A673 (cell line): Measurements from ENCODE around the gene GABPA. TPM values are rescaled to one million over a fixed set of nuclear protein-coding genes. Genes with fewer than 3 reads are reported as not detected.

Experiments used
- BruUV-seq: library from RNA; stranded (reverse); fragments of 400-500 nt; replicated peaks from 2 replicates; lab custom pipeline; 2021; lab: Mats Ljungman, UMichigan
- CTCF ChIA-PET: fragments of 300-600 bp; sonication (Branson Sonifier 250); formaldehyde crosslinking; loops from one replicate; lab custom pipeline; 2022; ENCODE audit warnings: antibody characterized with exemption; lab: Charles Lee
- POLR2A ChIA-PET: fragments of 300-600 bp; sonication (Branson Sonifier 250); formaldehyde crosslinking; loops from one replicate; lab custom pipeline; 2022; ENCODE audit warnings: antibody characterized with exemption; ENCODE audit not compliant: low non-redundant PET; lab: Charles Lee
- DNase-seq: peaks from one replicate; pipeline ENCODE4 v3.0.0-alpha.2; 2015; ENCODE audit warnings: low spot score
- H3K27ac ChIP-seq: fragments of 200-600 bp; sonication (generic); 2 replicates; pipeline ENCODE4 v1.5.1; 2016; ENCODE audit warnings: mixed run types, low read depth, mild to moderate bottlenecking, mixed read lengths, antibody characterized with exemption, low read length; ENCODE audit not compliant: poor library complexity, severe bottlenecking
- H3K27me3 ChIP-seq: fragments of 200-600 bp; sonication (generic); replicated peaks from 2 replicates; pipeline ENCODE4 v1.6.1; 2017; ENCODE audit warnings: mixed run types, low read depth, mild to moderate bottlenecking, mixed read lengths, antibody characterized with exemption, low read length; ENCODE audit not compliant: insufficient read depth, poor library complexity
- H3K36me3 ChIP-seq: fragments of 200-600 bp; sonication (generic); 2 replicates; pipeline ENCODE4 v1.6.1; 2016; ENCODE audit warnings: mixed run types, mild to moderate bottlenecking, mixed read lengths, antibody characterized with exemption, low read length; ENCODE audit not compliant: insufficient read depth, poor library complexity, severe bottlenecking
- H3K4me1 ChIP-seq: fragments of 200-600 bp; sonication (generic); 2 replicates; pipeline ENCODE4 v1.6.1; 2017; ENCODE audit warnings: mixed run types, mild to moderate bottlenecking, mixed read lengths, antibody characterized with exemption, low read length; ENCODE audit not compliant: insufficient read depth, poor library complexity, severe bottlenecking
- H3K4me3 ChIP-seq: fragments of 200-600 bp; sonication (generic); 2 replicates; pipeline ENCODE4 v1.5.1; 2016; ENCODE audit warnings: low read depth, mixed run types, mild to moderate bottlenecking, mixed read lengths, low read length; ENCODE audit not compliant: poor library complexity, severe bottlenecking
- H3K9me3 ChIP-seq: fragments of 200-600 bp; sonication (generic); 2 replicates; pipeline ENCODE4 v1.6.1; 2016; ENCODE audit warnings: mixed run types, low read depth, mild to moderate bottlenecking, mixed read lengths, antibody characterized with exemption, low read length; ENCODE audit not compliant: poor library complexity, severe bottlenecking
- CTCF ChIP-seq: fragments of 300-800, 200-600 bp; sonication (generic); conservative IDR thresholded peaks from 2 replicates; pipeline ENCODE4 v1.5.1; 2017; ENCODE audit warnings: low read depth, mild to moderate bottlenecking, antibody characterized with exemption, low read length, moderate library complexity, mixed read lengths
- EZH2 ChIP-seq: fragments of 200-600 bp; sonication (generic); IDR thresholded peaks from 2 replicates; pipeline ENCODE4 v1.6.1; 2017; ENCODE audit warnings: borderline replicate concordance, low read depth, mild to moderate bottlenecking, mixed read lengths, antibody characterized with exemption, low read length; ENCODE audit not compliant: poor library complexity, severe bottlenecking
- intact Hi-C: fragments of 100-400 bp; cut with micrococcal nuclease; formaldehyde crosslinking; loops from one replicate; pipeline ENCODE4 v1.10.0; 2022; ENCODE audit not compliant: unreplicated experiment
- total RNA-seq: library from RNA; stranded (reverse); gene quantifications from 2 replicates; pipeline ENCODE4 v1.2.3, GENCODE V29; 2021

Gene GABPA
- total RNA-seq, 1 experiment from 2014 or later: 26.2 TPM

GRCh38 chr21:25722631-25723030 lies 12.1 kb upstream of the GABPA start:
- TF ChIP-seq EZH2: no peak
- ChIA-PET POLR2A (no interaction called here), CTCF (no interaction called here)
- no peak for DNase-seq
- H3K27ac ChIP-seq: no peak overlapping the region
- BruUV-seq: no TSS peak
- H3K9me3 ChIP-seq: no peaks in the 10 kb centered on the region
- H3K4me1 ChIP-seq: no peaks in the 10 kb centered on the region
- intact Hi-C loops: no loop called here
- peaks cover 45% of the 10 kb centered on the region for H3K36me3 ChIP-seq
- no peak overlapping the region for H3K4me3 ChIP-seq
- H3K27me3 ChIP-seq: no peaks in the 10 kb centered on the region

- TF ChIP-seq CTCF: no peak
- no peak for TF ChIP-seq EZH2
- H3K4me3 ChIP-seq: no peak overlapping the region
- no peak for DNase-seq
- H3K27ac ChIP-seq: no peak overlapping the region
- H3K9me3 ChIP-seq: no peaks in the 10 kb centered on the region
- no peaks in the 10 kb centered on the region for H3K27me3 ChIP-seq
- CTCF ChIA-PET: no interaction called here
- peaks cover 30% of the 10 kb centered on the region for H3K36me3 ChIP-seq
- POLR2A ChIA-PET: no interaction called here
- peaks cover 13% of the 10 kb centered on the region for H3K4me1 ChIP-seq
- BruUV-seq: no TSS peak
- intact Hi-C loops: loop anchor here (10.0 kb wide), 1 partner anchor 133 kb away; no protein-coding TSS in a partner anchor
Observed at GRCh38 chr21:25732091-25732760, 2.5 kb upstream of the GABPA start.

- POLR2A ChIA-PET: no interaction called here
- peaks cover 16% of the 10 kb centered on the region for H3K4me1 ChIP-seq
- H3K27me3 ChIP-seq: no peaks in the 10 kb centered on the region
- peak overlapping the region; percentile 99 for H3K27ac ChIP-seq
- CTCF ChIA-PET: interaction anchor here (1.0 kb wide), 1 partner anchor 127 kb away, joined by 3 read pairs; no protein-coding TSS in a partner anchor
- intact Hi-C loops: loop anchor here (10.0 kb wide), 1 partner anchor 131 kb away; no protein-coding TSS in a partner anchor
- DNase-seq: peak; percentile 6
- H3K4me3 ChIP-seq: peak overlapping the region; percentile 89
- TF ChIP-seq CTCF (no peak), EZH2 (no peak)
- BruUV-seq: no TSS peak
- peaks cover 11% of the 10 kb centered on the region for H3K36me3 ChIP-seq
- no peaks in the 10 kb centered on the region for H3K9me3 ChIP-seq
Observed at GRCh38 chr21:25733859-25734653, 716 bp upstream of the GABPA start.
